Heart left ventricle (tissue), 13 donors: Measurements from ENCODE around the gene RAB3GAP2.

Source experiments
- CTCF ChIP-seq, 12 donors: fragments of 200-600 bp; sonication (generic) in 4 of 12; IDR thresholded peaks; one replicate each; pipeline versions ENCODE4 v1.5.0 to v1.8.0; 2018 to 2022; ENCODE audit warnings: antibody characterized with exemption in 12 of 12, mild to moderate bottlenecking in 5 of 12
- POLR2A ChIP-seq, 2 donors: fragments of 450-650 bp; IDR thresholded peaks; one replicate each; pipeline ENCODE4 v1.6.1; 2017; ENCODE audit warnings: antibody characterized with exemption in 2 of 2, mild to moderate bottlenecking in 2 of 2, moderate library complexity in 2 of 2
- donor health status: ischemic (EF 13 %, LVEDD 7.1; RV severe dilation, severe dysfunction).
- donor health status: DM: no; HTN: yes; CAD: no.
- donor health status: DM: no; HTN: no; CAD: no.
- donor health status: ischemic (EF 25% LVEDD 6.9; RV normal size, moderate dysfunction).
- donor health status: ischemic (EF 25% LVEDD 5.7; RV mildly dilated, moderate dysfunction).
- donor health status: ischemic (EF 35%, LVEDD 5.7; RV mildly dilated, moderate dysfunction).
- donor health status: nonischemic (EF 11% LVEDD 7.7; RV severe dilation, severe dysfunction).
- donor health status: DM: yes; HTN: yes; CAD: no.
- donor health status: PGD.
- donor health status: ischemic (EF 29% LVEDD 5.4; RV normal size, mild dysfunction).
- donor health status: nonischemic (EF 23%, LVEDD 6.1; RV moderate dilation, normal function).

- TF ChIP-seq CTCF (IDR thresholded peaks at IDR 0.05) (no peak), POLR2A (IDR thresholded peaks at IDR 0.05) (no peak)
Measured at GRCh38 chr1:220203816-220204215, 68.4 kb downstream of the RAB3GAP2 start.
